Fibroblast of mammary gland (primary cell): ENCODE data around the gene CLCN3.

ENCODE experiments used
- DNase-seq: peaks from one replicate; pipeline ENCODE4 v3.0.0-alpha.2; 2010; ENCODE audit warnings: low read depth
- H3K4me3 ChIP-seq: 2 replicates; pipeline ENCODE4 v1.5.1; 2011; ENCODE audit warnings: low read depth, mild to moderate bottlenecking, low read length, moderate library complexity; ENCODE audit not compliant: control insufficient read depth
- TF ChIP-seq, protein P1 (sequence below): conservative IDR thresholded peaks from 2 replicates; pipeline ENCODE4 v1.5.1; 2011; ENCODE audit warnings: low read depth, low read length, inconsistent platforms; ENCODE audit not compliant: control insufficient read depth, insufficient read depth

Gene CLCN3

DNA sequence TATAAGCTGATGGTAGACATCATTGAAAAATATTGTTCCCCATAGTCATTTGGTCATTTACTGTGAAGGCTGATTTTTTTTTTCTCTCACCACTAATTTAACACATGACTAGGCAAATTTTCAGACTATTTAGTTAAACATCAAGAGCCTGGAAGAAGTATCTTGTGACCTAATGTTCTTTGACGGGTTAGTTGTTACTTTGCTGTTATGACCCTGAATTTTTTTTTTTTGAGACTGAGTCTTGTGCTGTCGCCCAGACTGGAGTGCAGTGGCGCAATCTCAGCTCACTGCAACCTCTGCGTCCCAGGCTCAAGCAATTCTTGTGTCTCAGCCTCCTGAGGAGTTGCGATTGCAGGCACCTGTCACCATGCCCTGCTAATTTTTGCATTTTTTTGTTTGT lies 70.4 kb downstream of the CLCN3 start:
- no peak for DNase-seq
- TF ChIP-seq, protein P1, sequence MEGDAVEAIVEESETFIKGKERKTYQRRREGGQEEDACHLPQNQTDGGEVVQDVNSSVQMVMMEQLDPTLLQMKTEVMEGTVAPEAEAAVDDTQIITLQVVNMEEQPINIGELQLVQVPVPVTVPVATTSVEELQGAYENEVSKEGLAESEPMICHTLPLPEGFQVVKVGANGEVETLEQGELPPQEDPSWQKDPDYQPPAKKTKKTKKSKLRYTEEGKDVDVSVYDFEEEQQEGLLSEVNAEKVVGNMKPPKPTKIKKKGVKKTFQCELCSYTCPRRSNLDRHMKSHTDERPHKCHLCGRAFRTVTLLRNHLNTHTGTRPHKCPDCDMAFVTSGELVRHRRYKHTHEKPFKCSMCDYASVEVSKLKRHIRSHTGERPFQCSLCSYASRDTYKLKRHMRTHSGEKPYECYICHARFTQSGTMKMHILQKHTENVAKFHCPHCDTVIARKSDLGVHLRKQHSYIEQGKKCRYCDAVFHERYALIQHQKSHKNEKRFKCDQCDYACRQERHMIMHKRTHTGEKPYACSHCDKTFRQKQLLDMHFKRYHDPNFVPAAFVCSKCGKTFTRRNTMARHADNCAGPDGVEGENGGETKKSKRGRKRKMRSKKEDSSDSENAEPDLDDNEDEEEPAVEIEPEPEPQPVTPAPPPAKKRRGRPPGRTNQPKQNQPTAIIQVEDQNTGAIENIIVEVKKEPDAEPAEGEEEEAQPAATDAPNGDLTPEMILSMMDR: no peak
- no peak overlapping the region for H3K4me3 ChIP-seq

DNA sequence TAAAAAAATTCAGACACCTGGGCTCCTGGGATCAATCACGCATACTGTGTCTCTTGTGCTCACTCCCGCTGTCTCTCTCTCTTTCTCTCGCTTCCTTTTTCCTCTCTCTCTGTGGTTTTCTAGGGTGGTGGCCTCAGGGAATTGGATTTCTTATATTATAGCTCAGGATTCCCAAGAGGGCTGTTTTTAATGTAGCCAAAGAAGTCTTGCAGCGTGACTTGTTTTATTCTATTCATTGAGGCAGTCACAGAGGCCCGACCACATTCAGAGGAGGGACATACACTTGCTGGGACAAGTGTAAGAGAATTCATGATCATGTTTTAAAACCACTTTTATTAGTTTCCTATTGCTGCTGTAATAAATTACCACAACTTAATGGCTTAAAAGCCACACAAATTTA lies 78.0 kb downstream of the CLCN3 start:
- H3K4me3 ChIP-seq: no peak overlapping the region
- TF ChIP-seq, protein P1: no peak
- no peak for DNase-seq

DNA sequence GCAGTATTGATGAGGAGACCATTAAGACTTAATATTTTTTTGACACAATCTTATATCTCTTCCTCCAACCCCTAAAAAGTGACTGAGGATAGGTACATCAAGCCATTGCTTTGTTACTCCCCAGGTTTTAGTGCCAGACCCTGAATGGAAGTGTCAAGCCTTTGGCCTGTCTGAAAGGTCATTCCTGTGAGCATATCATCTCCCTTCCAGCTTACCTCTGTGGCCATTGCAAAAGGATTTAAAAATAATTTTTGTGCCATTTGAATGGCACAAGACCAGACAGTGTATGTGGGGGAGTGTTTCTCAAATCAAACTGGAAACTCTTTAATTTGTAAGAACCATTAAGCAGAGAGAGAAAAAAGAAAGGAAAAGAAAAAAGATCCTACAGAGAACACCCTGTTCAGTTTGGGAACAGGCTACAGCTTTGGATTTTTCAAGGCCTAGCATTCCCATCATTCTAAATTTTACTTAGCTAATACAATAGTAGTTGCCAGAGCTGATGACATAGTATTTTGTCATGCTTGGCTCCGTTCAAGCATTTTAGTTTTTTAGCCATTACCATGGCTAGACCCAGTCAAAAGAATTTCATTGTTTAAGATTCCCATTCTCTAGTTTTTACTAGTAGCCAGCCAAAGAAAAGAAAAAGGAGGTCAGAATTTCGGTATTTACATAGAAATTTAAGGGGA lies 87.7 kb downstream of the CLCN3 start:
- TF ChIP-seq, protein P1: no peak
- DNase-seq: peak; percentile 53
- H3K4me3 ChIP-seq: no peak overlapping the region

DNA sequence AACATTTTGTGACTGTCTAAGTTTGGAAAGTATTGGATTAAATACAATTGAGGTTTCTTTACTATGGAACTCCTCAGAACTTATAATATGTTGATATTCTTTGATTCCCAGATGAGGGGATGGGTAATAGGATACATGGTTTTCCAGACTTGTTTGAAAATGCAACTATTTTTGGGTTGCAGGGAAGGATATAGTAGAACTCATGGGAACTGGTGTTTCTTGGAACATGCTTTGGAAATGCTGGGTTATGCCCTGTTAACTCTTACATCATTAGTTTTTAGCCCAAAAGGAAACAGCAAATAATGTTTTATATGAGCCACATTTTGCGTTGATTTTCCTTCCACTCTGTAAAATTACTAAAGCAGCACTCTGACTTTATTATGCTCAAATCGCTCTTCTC lies 95.4 kb downstream of the CLCN3 start:
- TF ChIP-seq, protein P1: no peak
- DNase-seq: no peak
- no peak overlapping the region for H3K4me3 ChIP-seq

DNA sequence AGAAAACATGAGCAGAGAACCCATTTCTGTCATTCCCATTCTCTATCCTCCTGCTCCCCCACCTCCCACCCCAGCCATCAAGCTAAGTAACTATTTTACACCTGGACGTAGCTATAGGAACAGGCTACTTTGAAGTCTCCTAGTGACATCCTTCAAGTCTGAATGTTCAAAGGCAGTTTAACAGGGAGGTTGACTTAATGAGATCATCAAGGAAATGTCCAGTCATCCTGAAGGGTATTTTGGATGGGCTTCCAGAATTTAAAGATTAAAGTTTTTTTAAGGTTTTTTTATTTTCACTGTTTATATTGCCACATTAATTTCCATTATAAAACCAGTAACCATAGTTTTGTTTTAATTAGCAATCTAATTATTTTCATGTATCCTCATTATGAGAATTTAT lies 96.3 kb downstream of the CLCN3 start:
- no peak overlapping the region for H3K4me3 ChIP-seq
- TF ChIP-seq, protein P1: no peak
- peak; percentile 26 for DNase-seq

DNA sequence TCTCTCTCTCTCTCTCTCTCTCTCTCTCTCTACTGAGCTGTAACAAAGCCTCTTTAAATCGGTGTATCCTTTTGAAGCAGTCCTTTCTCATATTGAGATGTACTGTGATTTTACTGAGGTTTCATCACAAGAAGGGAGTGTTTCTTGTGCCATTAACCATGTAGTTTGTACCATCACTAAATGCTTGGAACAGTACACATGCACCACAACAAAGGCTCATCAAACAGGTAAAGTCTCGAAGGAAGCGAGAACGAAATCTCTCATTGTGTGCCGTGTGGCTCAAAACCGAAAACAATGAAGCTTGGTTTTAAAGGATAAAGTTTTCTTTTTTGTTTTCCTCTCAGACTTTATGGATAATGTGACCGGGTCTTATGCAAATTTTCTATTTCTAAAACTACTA lies 100.2 kb downstream of the CLCN3 start:
- no peak overlapping the region for H3K4me3 ChIP-seq
- TF ChIP-seq, protein P1: no peak
- no peak for DNase-seq
